ENCODE data around the gene PHLDA1. TPM values are rescaled to one million over a fixed set of nuclear protein-coding genes. Genes with fewer than 3 reads are reported as not detected.

PHLDA1 gene
- total RNA-seq, 1 experiment from 2014 or later: 151 TPM

DNA sequence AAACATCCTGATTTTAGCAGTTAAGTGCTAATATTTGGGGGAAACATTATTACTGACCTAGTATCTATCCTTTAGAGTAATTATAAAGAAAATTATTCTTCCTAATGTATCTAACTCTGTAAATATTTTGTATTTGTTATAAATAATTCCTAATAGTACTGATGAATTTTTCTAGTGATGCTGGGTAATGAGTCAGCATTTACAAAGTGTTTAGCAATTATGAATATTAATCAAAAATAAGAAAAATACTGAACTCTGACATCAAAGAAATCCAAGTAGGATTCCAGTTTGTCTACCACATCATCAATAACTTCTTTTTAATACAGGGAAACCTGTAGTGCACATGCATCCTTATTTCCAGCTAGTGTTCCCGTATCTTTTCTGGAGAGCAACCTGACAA lies 43.9 kb upstream of the PHLDA1 start:
- no peaks in the 10 kb centered on the region for H3K27me3 Mint-ChIP-seq (ENCODE audit: unreplicated experiment)
- CTCF ChIA-PET: interaction anchor here (0.6 kb wide), 1 partner anchor 477 kb away, joined by 6 read pairs; no protein-coding TSS in a partner anchor
- H3K27ac Mint-ChIP-seq (ENCODE audit: unreplicated experiment): no peak overlapping the region
- BruUV-seq (replicated peaks): no TSS peak
- DNase-seq: no peak
- TF ChIP-seq, protein P1, sequence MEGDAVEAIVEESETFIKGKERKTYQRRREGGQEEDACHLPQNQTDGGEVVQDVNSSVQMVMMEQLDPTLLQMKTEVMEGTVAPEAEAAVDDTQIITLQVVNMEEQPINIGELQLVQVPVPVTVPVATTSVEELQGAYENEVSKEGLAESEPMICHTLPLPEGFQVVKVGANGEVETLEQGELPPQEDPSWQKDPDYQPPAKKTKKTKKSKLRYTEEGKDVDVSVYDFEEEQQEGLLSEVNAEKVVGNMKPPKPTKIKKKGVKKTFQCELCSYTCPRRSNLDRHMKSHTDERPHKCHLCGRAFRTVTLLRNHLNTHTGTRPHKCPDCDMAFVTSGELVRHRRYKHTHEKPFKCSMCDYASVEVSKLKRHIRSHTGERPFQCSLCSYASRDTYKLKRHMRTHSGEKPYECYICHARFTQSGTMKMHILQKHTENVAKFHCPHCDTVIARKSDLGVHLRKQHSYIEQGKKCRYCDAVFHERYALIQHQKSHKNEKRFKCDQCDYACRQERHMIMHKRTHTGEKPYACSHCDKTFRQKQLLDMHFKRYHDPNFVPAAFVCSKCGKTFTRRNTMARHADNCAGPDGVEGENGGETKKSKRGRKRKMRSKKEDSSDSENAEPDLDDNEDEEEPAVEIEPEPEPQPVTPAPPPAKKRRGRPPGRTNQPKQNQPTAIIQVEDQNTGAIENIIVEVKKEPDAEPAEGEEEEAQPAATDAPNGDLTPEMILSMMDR (IDR thresholded peaks at IDR 0.05; ENCODE audit: unreplicated experiment): no peak
- peaks cover 52% of the 10 kb centered on the region for H3K4me1 Mint-ChIP-seq (ENCODE audit: low read depth, unreplicated experiment)
- H3K36me3 Mint-ChIP-seq (ENCODE audit: insufficient read depth, unreplicated experiment): peaks cover 33% of the 10 kb centered on the region
- peaks cover 9% of the 10 kb centered on the region for H3K9me3 Mint-ChIP-seq (ENCODE audit: low read depth, unreplicated experiment)
- intact Hi-C loops (cut with micrococcal nuclease; ENCODE audit: unreplicated experiment): no loop called here
- no peak overlapping the region for H3K4me3 Mint-ChIP-seq (ENCODE audit: low read depth, unreplicated experiment)

DNA sequence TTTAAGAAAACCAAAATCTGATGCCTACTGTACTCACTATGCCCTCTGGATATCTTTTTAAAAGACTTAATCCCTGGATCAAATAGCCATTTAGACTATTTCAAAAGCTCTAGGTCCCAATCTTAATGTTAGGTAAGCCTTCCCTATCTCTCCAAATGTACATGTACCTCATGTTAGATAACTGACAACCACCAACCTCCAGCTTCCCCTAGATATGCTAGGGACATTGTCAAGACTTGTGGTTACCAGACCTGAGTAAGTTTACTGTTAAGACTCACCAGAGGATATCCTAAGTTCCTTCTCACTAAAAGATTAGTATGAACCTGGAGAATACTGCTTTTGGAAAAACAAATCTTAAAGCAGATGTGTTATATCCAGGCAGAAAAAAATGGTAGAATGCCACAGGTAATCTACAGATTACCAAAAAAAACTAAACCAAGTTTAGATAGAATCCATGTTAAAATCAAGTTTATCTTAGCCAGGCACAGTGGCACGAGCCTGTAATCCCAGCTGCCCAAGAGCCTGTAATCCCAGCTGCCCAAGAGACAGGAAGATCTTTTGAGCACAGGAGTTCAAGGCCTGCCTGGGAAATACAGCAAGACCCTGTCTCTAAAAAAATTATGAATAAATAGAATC lies 43.2 kb upstream of the PHLDA1 start:
- no peak overlapping the region for H3K4me3 Mint-ChIP-seq (ENCODE audit: low read depth, unreplicated experiment)

DNA sequence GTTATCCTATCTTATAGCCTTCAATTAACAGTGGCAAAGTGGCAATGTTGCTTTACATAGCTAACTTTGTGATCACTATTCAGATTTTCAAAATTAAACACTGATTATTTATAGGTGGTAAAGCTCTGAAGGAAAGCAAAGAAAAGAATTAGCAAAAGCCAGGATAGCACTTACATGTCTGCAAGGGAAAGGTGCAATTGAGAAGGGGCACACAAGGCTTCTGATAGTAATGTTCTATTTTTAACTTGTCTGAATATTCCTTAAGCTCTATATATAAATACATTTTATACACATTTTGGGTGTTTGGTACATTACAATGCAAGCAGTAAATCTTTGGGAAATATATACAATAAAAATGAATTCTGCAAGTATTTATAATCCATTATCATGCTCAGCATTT lies 42.0 kb upstream of the PHLDA1 start:
- no peak for DNase-seq
- peaks cover 57% of the 10 kb centered on the region for H3K4me1 Mint-ChIP-seq (ENCODE audit: low read depth, unreplicated experiment)
- H3K27me3 Mint-ChIP-seq (ENCODE audit: unreplicated experiment): no peaks in the 10 kb centered on the region
- no peak overlapping the region for H3K4me3 Mint-ChIP-seq (ENCODE audit: low read depth, unreplicated experiment)
- CTCF ChIA-PET: no interaction called here
- no peak overlapping the region for H3K27ac Mint-ChIP-seq (ENCODE audit: unreplicated experiment)
- intact Hi-C loops (cut with micrococcal nuclease; ENCODE audit: unreplicated experiment): no loop called here
- no TSS peak for BruUV-seq (replicated peaks)
- TF ChIP-seq, protein P1 (IDR thresholded peaks at IDR 0.05; ENCODE audit: unreplicated experiment): no peak
- peaks cover 41% of the 10 kb centered on the region for H3K36me3 Mint-ChIP-seq (ENCODE audit: insufficient read depth, unreplicated experiment)
- H3K9me3 Mint-ChIP-seq (ENCODE audit: low read depth, unreplicated experiment): peaks cover 8% of the 10 kb centered on the region

More for the DNA sequence above, 43.2 kb upstream of the PHLDA1 start:
- Mint-ChIP-seq H3K9me3 (ENCODE audit: low read depth, unreplicated experiment) (peaks cover 9% of the 10 kb centered on the region), H3K36me3 (ENCODE audit: insufficient read depth, unreplicated experiment) (peaks cover 37% of the 10 kb centered on the region), H3K4me1 (ENCODE audit: low read depth, unreplicated experiment) (peaks cover 51% of the 10 kb centered on the region), H3K27ac (ENCODE audit: unreplicated experiment) (no peak overlapping the region), H3K27me3 (ENCODE audit: unreplicated experiment) (no peaks in the 10 kb centered on the region)
- DNase-seq: no peak
- no TSS peak for BruUV-seq (replicated peaks)
- TF ChIP-seq, protein P1 (IDR thresholded peaks at IDR 0.05; ENCODE audit: unreplicated experiment): no peak
- CTCF ChIA-PET: no interaction called here
- intact Hi-C loops (cut with micrococcal nuclease; ENCODE audit: unreplicated experiment): no loop called here

DNA sequence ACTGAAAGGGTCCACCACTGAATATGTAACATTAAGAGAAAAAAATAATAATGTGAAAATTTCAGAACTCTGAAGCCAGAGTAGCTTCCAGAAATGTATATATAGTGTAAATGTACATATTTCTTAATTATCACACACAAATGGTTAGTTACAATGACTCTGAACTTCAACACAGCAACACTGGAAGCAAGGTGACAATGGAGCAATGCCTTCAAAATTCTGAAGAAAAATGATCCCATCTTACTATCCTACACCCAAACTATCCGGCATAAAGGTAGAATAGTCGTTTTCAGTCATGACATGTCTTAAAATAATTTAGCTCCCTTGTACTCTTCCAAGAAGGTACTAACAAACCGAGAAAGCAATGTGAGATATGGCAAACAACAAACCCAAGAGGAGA lies 41.0 kb upstream of the PHLDA1 start:
- Mint-ChIP-seq H3K27me3 (ENCODE audit: unreplicated experiment) (no peaks in the 10 kb centered on the region), H3K4me3 (ENCODE audit: low read depth, unreplicated experiment) (no peak overlapping the region), H3K9me3 (ENCODE audit: low read depth, unreplicated experiment) (peaks cover 4% of the 10 kb centered on the region), H3K4me1 (ENCODE audit: low read depth, unreplicated experiment) (peaks cover 58% of the 10 kb centered on the region), H3K36me3 (ENCODE audit: insufficient read depth, unreplicated experiment) (peaks cover 39% of the 10 kb centered on the region), H3K27ac (ENCODE audit: unreplicated experiment) (no peak overlapping the region)
- TF ChIP-seq, protein P1 (IDR thresholded peaks at IDR 0.05; ENCODE audit: unreplicated experiment): no peak
- no peak for DNase-seq
- CTCF ChIA-PET: interaction anchor here (0.5 kb wide), 1 partner anchor 21 kb away, joined by 3 read pairs; no protein-coding TSS in a partner anchor
- intact Hi-C loops (cut with micrococcal nuclease; ENCODE audit: unreplicated experiment): no loop called here
- no TSS peak for BruUV-seq (replicated peaks)
